Endothelial cell of umbilical vein (primary cell): ENCODE measurements around the gene IL5RA. TPM values are rescaled to one million over a fixed set of nuclear protein-coding genes. Genes with fewer than 3 reads are reported as not detected.

ENCODE experiments used
- BruUV-seq: library from RNA; stranded (reverse); fragments of 400-500 nt; replicated peaks from 2 replicates; lab custom pipeline; 2021; lab: Mats Ljungman, UMichigan
- CTCF ChIA-PET: fragments of 300-600, 350-600 bp; sonication (Branson Sonifier 250); formaldehyde crosslinking; loops from one replicate; lab custom pipeline; 2021; ENCODE audit warnings: antibody characterized with exemption, inconsistent platforms; lab: Charles Lee
- POLR2A ChIA-PET: fragments of 300-600, 350-600 bp; sonication (Branson Sonifier 250); formaldehyde crosslinking; loops from one replicate; lab custom pipeline; 2021; ENCODE audit warnings: antibody characterized with exemption, inconsistent platforms; lab: Charles Lee
- DNase-seq: peaks from one replicate; pipeline ENCODE4 v3.0.0-alpha.2; 2011; ENCODE audit warnings: low read depth, low spot score
- FAIRE-seq: peaks from 2 replicates; lab custom pipeline; 2011; peaks lifted over from hg19 to GRCh38; lab: Jason Lieb, UNC
- H2AFZ ChIP-seq: 2 replicates; pipeline ENCODE4 v1.6.0; 2012; ENCODE audit warnings: low read depth, low read length, control low read depth, inconsistent platforms
- H3K27ac ChIP-seq: 2 replicates; pipeline ENCODE4 v1.5.1; 2011; ENCODE audit warnings: low read depth, mild to moderate bottlenecking, control low read depth, low read length, moderate library complexity; ENCODE audit not compliant: insufficient read depth
- H3K27me3 ChIP-seq, 2 experiments: 2 replicates each; pipeline versions ENCODE4 v1.6.0 to v1.6.1; 2011; ENCODE audit warnings: low read length in 2 of 2, mixed read lengths in 1 of 2; ENCODE audit not compliant: control insufficient read depth in 2 of 2, insufficient read depth in 2 of 2
- H3K36me3 ChIP-seq, 2 experiments: 2 replicates in 1 of 2; 3 replicates in 1 of 2; pipeline ENCODE4 v1.5.1; 2011; ENCODE audit warnings: low read length in 2 of 2, mild to moderate bottlenecking in 1 of 2, moderate library complexity in 1 of 2; ENCODE audit not compliant: control insufficient read depth in 2 of 2, insufficient read depth in 2 of 2; ENCODE audit errors: extremely low read depth in 1 of 2
- H3K4me1 ChIP-seq: 3 replicates; pipeline ENCODE4 v1.5.1; 2011; ENCODE audit warnings: mild to moderate bottlenecking, low read length; ENCODE audit not compliant: control insufficient read depth, insufficient read depth; ENCODE audit errors: extremely low read depth
- H3K4me2 ChIP-seq: 2 replicates; pipeline ENCODE4 v1.6.1; 2011; ENCODE audit warnings: low read length, control low read depth, mixed read lengths; ENCODE audit not compliant: insufficient read depth
- H3K4me3 ChIP-seq, 3 experiments: fragments of 200-600 bp in 1 of 3; sonication (generic), shearing (Covaris generic) in 1 of 3; replicated peaks in 1 of 3; 2 replicates each; pipeline ENCODE4 v1.5.1; 2011 to 2016; ENCODE audit warnings: control low read depth in 3 of 3, low read length in 3 of 3, mild to moderate bottlenecking in 2 of 3, inconsistent platforms in 1 of 3, low read depth in 1 of 3, moderate library complexity in 1 of 3; ENCODE audit not compliant: insufficient read depth in 1 of 3
- H3K79me2 ChIP-seq: 2 replicates; pipeline ENCODE4 v1.6.0; 2012; ENCODE audit warnings: low read length, inconsistent platforms; ENCODE audit not compliant: control insufficient read depth, insufficient read depth
- H3K9ac ChIP-seq: replicated peaks from 2 replicates; pipeline ENCODE3; 2011; ENCODE audit warnings: low read length, control low read depth; ENCODE audit not compliant: insufficient read depth; ENCODE audit errors: extremely low read depth
- H3K9me1 ChIP-seq: replicated peaks from 3 replicates; pipeline ENCODE4 v1.6.0; 2011; ENCODE audit warnings: mild to moderate bottlenecking, low read length; ENCODE audit not compliant: control insufficient read depth, insufficient read depth; ENCODE audit errors: extremely low read depth
- H3K9me3 ChIP-seq: replicated peaks from 2 replicates; pipeline ENCODE4 v1.5.1; 2012; ENCODE audit warnings: low read length, inconsistent platforms; ENCODE audit not compliant: control insufficient read depth, insufficient read depth
- H4K20me1 ChIP-seq: replicated peaks from 2 replicates; pipeline ENCODE3; 2011; ENCODE audit warnings: mild to moderate bottlenecking, low read length; ENCODE audit not compliant: control insufficient read depth, insufficient read depth; ENCODE audit errors: extremely low read depth
- EZH2 ChIP-seq: IDR thresholded peaks from 2 replicates; pipeline ENCODE4 v1.6.1; 2012; ENCODE audit warnings: borderline replicate concordance, low read depth, mild to moderate bottlenecking, moderate library complexity, low read length, inconsistent platforms; ENCODE audit not compliant: severe bottlenecking
- FOS ChIP-seq: IDR thresholded peaks from 2 replicates; pipeline ENCODE4 v1.6.1; 2011; ENCODE audit warnings: mild to moderate bottlenecking, low read length, moderate library complexity, borderline replicate concordance; ENCODE audit not compliant: insufficient read depth
- GATA2 ChIP-seq: IDR thresholded peaks from 2 replicates; pipeline ENCODE4 v1.7.0; 2011; ENCODE audit warnings: low read depth, mild to moderate bottlenecking, moderate library complexity, mixed read lengths, low read length; ENCODE audit not compliant: insufficient read length, insufficient read depth
- JUN ChIP-seq: IDR thresholded peaks from 2 replicates; pipeline ENCODE4 v1.6.1; 2011; ENCODE audit warnings: borderline replicate concordance, low read depth; ENCODE audit not compliant: insufficient read length, insufficient read depth
- MYC ChIP-seq: IDR thresholded peaks from one replicate; pipeline ENCODE4 v1.6.1; 2011; ENCODE audit warnings: mild to moderate bottlenecking, low read depth, low read length
- POLR2A ChIP-seq: IDR thresholded peaks from 2 replicates; pipeline ENCODE4 v1.6.1; 2012; ENCODE audit warnings: low read depth, mild to moderate bottlenecking, control low read depth, low read length
- POLR2AphosphoS5 ChIP-seq: IDR thresholded peaks from 2 replicates; pipeline ENCODE4 v1.6.1; 2012; ENCODE audit warnings: low read depth, mild to moderate bottlenecking, control low read depth, low read length, moderate library complexity; ENCODE audit not compliant: insufficient read depth
- dilution Hi-C: fragments of 300-500 bp; cut with MboI; formaldehyde crosslinking; loops from one replicate; pipeline ENCODE4 v1.15.0; 2019; ENCODE audit warnings: low sequenced_read_pairs; ENCODE audit not compliant: extremely low pct_ligation_motif_present
- intact Hi-C: fragments of 100-400 bp; cut with micrococcal nuclease; formaldehyde crosslinking; loops from one replicate; pipeline ENCODE4 v1.10.0; 2022
- polyA plus RNA-seq, 4 experiments: library from polyadenylated mRNA; depleted of rRNA in 3 of 4; stranded (reverse) in 3 of 4; unstranded in 1 of 4; fragments of >200 nt; gene quantifications; 2 replicates each; pipeline versions ENCODE4 v1.2.1 to v1.2.3, GENCODE V29; 2011 to 2012; ENCODE audit warnings: missing spikeins in 1 of 4
- total RNA-seq: library from RNA; stranded (reverse); gene quantifications from 2 replicates; pipeline ENCODE4 v1.2.3, GENCODE V29; 2021
- TF ChIP-seq, protein P1 (sequence below), 2 donors: IDR thresholded peaks; 1 replicate in 1 of 2; 2 replicates in 1 of 2; pipeline ENCODE4 v1.5.1; 2011; ENCODE audit warnings: low read length in 2 of 2, mild to moderate bottlenecking in 2 of 2, moderate library complexity in 2 of 2, control low read depth in 1 of 2, inconsistent platforms in 1 of 2, low read depth in 1 of 2; ENCODE audit not compliant: insufficient read depth in 1 of 2; ENCODE audit errors: extremely low read depth in 1 of 2
- TF ChIP-seq, protein P2 (sequence below): IDR thresholded peaks from 2 replicates; pipeline ENCODE4 v1.6.1; 2011; ENCODE audit not compliant: insufficient read depth, insufficient read length

The IL5RA gene
- total and polyA plus RNA-seq, 2 donors (not counting 3 experiments of a cell fraction or from before 2014, with no cell fraction given): not detected

DNA sequence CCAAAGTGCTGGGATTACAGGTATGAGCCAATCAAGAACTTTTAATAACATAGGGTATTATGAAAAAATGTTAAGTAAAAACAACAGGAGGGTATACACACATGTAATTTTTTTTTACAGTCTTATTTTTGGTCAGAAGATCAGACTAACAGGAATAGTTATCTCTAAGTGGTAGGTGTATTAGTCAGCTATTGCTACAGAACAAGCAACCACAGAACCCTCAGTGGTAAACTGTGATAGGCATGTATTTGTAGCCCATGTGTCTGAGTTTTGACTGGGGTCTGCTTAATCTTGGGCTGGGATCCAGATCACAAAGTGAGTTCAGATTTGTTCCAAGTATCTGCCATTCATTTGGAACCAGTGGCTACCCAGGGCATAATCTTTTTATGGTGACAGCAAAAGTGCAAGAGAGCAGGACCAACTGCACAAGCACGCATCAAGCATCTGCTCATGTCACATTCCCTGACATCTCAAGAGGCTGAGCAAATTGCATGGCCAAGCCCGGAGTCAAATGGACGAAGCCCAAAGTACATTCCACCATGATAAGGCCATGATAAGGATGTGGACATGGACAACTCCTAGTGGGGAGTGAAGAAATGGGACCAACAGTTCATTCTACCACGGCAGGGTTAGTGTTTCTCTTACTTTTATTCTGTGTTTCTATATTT lies 3.0 kb upstream of the IL5RA start:
- H3K4me2 ChIP-seq: no peak overlapping the region
- intact Hi-C loops: no loop called here
- no peaks in the 10 kb centered on the region for H3K9me1 ChIP-seq
- H3K9me3 ChIP-seq: no peaks in the 10 kb centered on the region
- H3K27ac ChIP-seq: no peak overlapping the region
- TF ChIP-seq POLR2A (no peak), JUN (no peak), POLR2AphosphoS5 (no peak), EZH2 (no peak), GATA2 (no peak), MYC (no peak), FOS (no peak)
- TF ChIP-seq, protein P1, sequence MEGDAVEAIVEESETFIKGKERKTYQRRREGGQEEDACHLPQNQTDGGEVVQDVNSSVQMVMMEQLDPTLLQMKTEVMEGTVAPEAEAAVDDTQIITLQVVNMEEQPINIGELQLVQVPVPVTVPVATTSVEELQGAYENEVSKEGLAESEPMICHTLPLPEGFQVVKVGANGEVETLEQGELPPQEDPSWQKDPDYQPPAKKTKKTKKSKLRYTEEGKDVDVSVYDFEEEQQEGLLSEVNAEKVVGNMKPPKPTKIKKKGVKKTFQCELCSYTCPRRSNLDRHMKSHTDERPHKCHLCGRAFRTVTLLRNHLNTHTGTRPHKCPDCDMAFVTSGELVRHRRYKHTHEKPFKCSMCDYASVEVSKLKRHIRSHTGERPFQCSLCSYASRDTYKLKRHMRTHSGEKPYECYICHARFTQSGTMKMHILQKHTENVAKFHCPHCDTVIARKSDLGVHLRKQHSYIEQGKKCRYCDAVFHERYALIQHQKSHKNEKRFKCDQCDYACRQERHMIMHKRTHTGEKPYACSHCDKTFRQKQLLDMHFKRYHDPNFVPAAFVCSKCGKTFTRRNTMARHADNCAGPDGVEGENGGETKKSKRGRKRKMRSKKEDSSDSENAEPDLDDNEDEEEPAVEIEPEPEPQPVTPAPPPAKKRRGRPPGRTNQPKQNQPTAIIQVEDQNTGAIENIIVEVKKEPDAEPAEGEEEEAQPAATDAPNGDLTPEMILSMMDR (IDR thresholded peaks at IDR 0.05; ENCODE audit: extremely low read depth in 1 of 2, insufficient read depth in 1 of 2, low read depth in 1 of 2, low read length in 2 of 2): no peak
- TF ChIP-seq, protein P2, sequence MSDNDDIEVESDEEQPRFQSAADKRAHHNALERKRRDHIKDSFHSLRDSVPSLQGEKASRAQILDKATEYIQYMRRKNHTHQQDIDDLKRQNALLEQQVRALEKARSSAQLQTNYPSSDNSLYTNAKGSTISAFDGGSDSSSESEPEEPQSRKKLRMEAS: no peak
- no peaks in the 10 kb centered on the region for H3K27me3 ChIP-seq
- no peak overlapping the region for H3K9ac ChIP-seq
- BruUV-seq: no TSS peak
- POLR2A ChIA-PET: no interaction called here
- CTCF ChIA-PET: no interaction called here
- FAIRE-seq (no peak), DNase-seq (no peak)
- no peaks in the 10 kb centered on the region for H3K79me2 ChIP-seq
- dilution Hi-C loops: no loop called here
- H3K4me1 ChIP-seq: no peaks in the 10 kb centered on the region
- H2AFZ ChIP-seq: no peak overlapping the region
- H4K20me1 ChIP-seq: no peaks in the 10 kb centered on the region
- H3K36me3 ChIP-seq: no peaks in the 10 kb centered on the region
- H3K4me3 ChIP-seq: no peak overlapping the region
